Measurements from ENCODE around the gene MYO15A.
A peak's percentile ranks its signal among the peaks of the same experiment; 100 is the strongest.

The MYO15A gene

GRCh38 chr17:18225121-18225641, 116.6 kb downstream of the MYO15A start, which contains the start of gene LLGL1:
LLGL1 (plus strand) TSS chr17:18225635; CDS start chr17:18225683, 48 bp downstream.
- Histone ChIP-seq H3K27ac (ENCODE audit: extremely low read depth, low read depth, low read length) (peak within 1 kb of the TSS; percentile 68; the same call in 1 of the 2 replicates), H3K9me3 (ENCODE audit: control insufficient read depth, insufficient read depth, low read depth, low read length) (no peaks in the 10 kb centered on the region), H3K4me3 (ENCODE audit: low read depth, low read length) (peak within 1 kb of the TSS; percentile 48), H3K36me3 (ENCODE audit: control insufficient read depth in 2 of 2, insufficient read depth in 1 of 2, low read length in 2 of 2) (peaks cover 0 to 7% of the 10 kb centered on the region in 2 experiments; a peak in 1 of 3 replicates), H3K4me1 (ENCODE audit: control insufficient read depth, insufficient read depth, low read length) (peaks cover 4% of the 10 kb centered on the region; the same call in 1 of the 2 replicates)
- ChIA-PET CTCF (interaction anchor here (1.0 kb wide), 1 partner anchor 401 kb away, joined by 3 read pairs; no protein-coding TSS in a partner anchor), POLR2A (no interaction called here)
- TF ChIP-seq ZNF639 (tag by site-specific recombination; IDR thresholded peaks at IDR 0.05) (no peak), ZNF654 (tag by site-specific recombination; IDR thresholded peaks at IDR 0.05; ENCODE audit: low read depth) (no peak), ZNF138 (tag by site-specific recombination; IDR thresholded peaks at IDR 0.05; ENCODE audit: borderline replicate concordance) (no peak), GLIS2 (tag by site-specific recombination; IDR thresholded peaks at IDR 0.05) (no peak), ZNF621 (tag by site-specific recombination; IDR thresholded peaks at IDR 0.05) (no peak), GLIS1 (tag by site-specific recombination; IDR thresholded peaks at IDR 0.05) (no peak), ZNF426 (tag by site-specific recombination; IDR thresholded peaks at IDR 0.05) (no peak), ZNF513 (tag by site-specific recombination; IDR thresholded peaks at IDR 0.05) (no peak), ZBTB7A (tag by site-specific recombination; IDR thresholded peaks at IDR 0.05; ENCODE audit: low read depth) (0 out of 2 replicates have a peak, but pooled peaks have one; percentile 26), HIC1 (tag by site-specific recombination; IDR thresholded peaks at IDR 0.05) (no peak), ZNF280D (tag by site-specific recombination; IDR thresholded peaks at IDR 0.05) (no peak), TRIM28 (IDR thresholded peaks at IDR 0.05; ENCODE audit: borderline replicate concordance, low read length) (no peak), ZBTB8A (tag by site-specific recombination; IDR thresholded peaks at IDR 0.05) (peak; percentile 98), ZNF664 (tag by site-specific recombination; IDR thresholded peaks at IDR 0.05) (no peak), ZNF174 (tag by site-specific recombination; IDR thresholded peaks at IDR 0.05) (no peak), PRDM2 (tag by site-specific recombination; IDR thresholded peaks at IDR 0.05; ENCODE audit: borderline replicate concordance) (no peak), ZBTB17 (tag by site-specific recombination; IDR thresholded peaks at IDR 0.05) (peak; percentile 53; the same call in 1 of the 2 replicates), REST (tag by site-specific recombination; IDR thresholded peaks at IDR 0.05) (no peak), ZBTB20 (tag by site-specific recombination; IDR thresholded peaks at IDR 0.05) (peak; percentile 96)

Data from HEK293 (cell line).